Activated CD8-positive, alpha-beta T cell treated with anti-CD3 and anti-CD28 coated beads for 36 hours (primary cell): Measurements from ENCODE around the gene AOAH. TPM values are rescaled to one million over a fixed set of nuclear protein-coding genes. Genes with fewer than 3 reads are reported as not detected.

Source experiments
- ATAC-seq: fragments of 200-7000 bp; cut with Tn5 transposase; one replicate; pipeline ENCODE4 v1.10.0; 2021; ENCODE audit warnings: mild to moderate bottlenecking, moderate library complexity
- CTCF ChIA-PET: fragments of 350-600 bp; sonication (Branson Sonifier 250); formaldehyde crosslinking; loops from one replicate; lab custom pipeline; 2021; ENCODE audit warnings: antibody characterized with exemption; lab: Charles Lee
- POLR2A ChIA-PET: fragments of 350-600 bp; sonication (Branson Sonifier 250); formaldehyde crosslinking; loops from one replicate; lab custom pipeline; 2021; ENCODE audit warnings: antibody characterized with exemption; lab: Charles Lee
- DNase-seq: peaks from one replicate; pipeline ENCODE4 v3.0.0-alpha.2; 2020
- H3K27ac Mint-ChIP-seq: one replicate; pipeline ENCODE4 v1.8.0; 2021; ENCODE audit warnings: mild to moderate bottlenecking, mixed read lengths
- H3K27me3 Mint-ChIP-seq: one replicate; pipeline ENCODE4 v1.8.0; 2021; ENCODE audit warnings: mixed read lengths
- H3K36me3 Mint-ChIP-seq: one replicate; pipeline ENCODE4 v1.8.0; 2021; ENCODE audit warnings: low read depth, mixed read lengths
- H3K4me1 Mint-ChIP-seq: one replicate; pipeline ENCODE4 v1.8.0; 2021; ENCODE audit warnings: low read depth, mixed read lengths
- H3K4me3 Mint-ChIP-seq: one replicate; pipeline ENCODE4 v1.8.0; 2021; ENCODE audit warnings: mild to moderate bottlenecking, moderate library complexity, mixed read lengths
- H3K9me3 Mint-ChIP-seq: one replicate; pipeline ENCODE4 v1.8.0; 2021; ENCODE audit warnings: mixed read lengths
- intact Hi-C: fragments of 100-400 bp; cut with micrococcal nuclease; formaldehyde crosslinking; loops from one replicate; pipeline ENCODE4 v1.10.0; 2022
- total RNA-seq, 2 experiments: library from RNA; stranded (reverse); gene quantifications; one replicate each; pipeline ENCODE4 v1.2.3, GENCODE V29; 2021
- TF ChIP-seq, protein P1 (sequence below): fragments of 200-600 bp; IDR thresholded peaks from one replicate; pipeline ENCODE4 v1.8.0; 2022; ENCODE audit warnings: antibody characterized with exemption, mild to moderate bottlenecking

The AOAH gene
- total RNA-seq, 2 experiments from 2014 or later, result 10.4 to 17.1 TPM

- DNase-seq, result no peak
- CTCF ChIA-PET, result interaction anchor here (0.6 to 5.9 kb wide), 4 partner anchors 12 to 499 kb away, joined by 3 to 53 read pairs (median 19); partner anchors contain the start of gene AOAH
- no peak for ATAC-seq
- Mint-ChIP-seq H3K4me3 (no peak overlapping the region), H3K27ac (peak overlapping the region; percentile 90), H3K4me1 (peaks cover 83% of the 10 kb centered on the region), H3K36me3 (peaks cover 38% of the 10 kb centered on the region), H3K27me3 (no peaks in the 10 kb centered on the region), H3K9me3 (peaks cover 4% of the 10 kb centered on the region)
- TF ChIP-seq, protein P1, sequence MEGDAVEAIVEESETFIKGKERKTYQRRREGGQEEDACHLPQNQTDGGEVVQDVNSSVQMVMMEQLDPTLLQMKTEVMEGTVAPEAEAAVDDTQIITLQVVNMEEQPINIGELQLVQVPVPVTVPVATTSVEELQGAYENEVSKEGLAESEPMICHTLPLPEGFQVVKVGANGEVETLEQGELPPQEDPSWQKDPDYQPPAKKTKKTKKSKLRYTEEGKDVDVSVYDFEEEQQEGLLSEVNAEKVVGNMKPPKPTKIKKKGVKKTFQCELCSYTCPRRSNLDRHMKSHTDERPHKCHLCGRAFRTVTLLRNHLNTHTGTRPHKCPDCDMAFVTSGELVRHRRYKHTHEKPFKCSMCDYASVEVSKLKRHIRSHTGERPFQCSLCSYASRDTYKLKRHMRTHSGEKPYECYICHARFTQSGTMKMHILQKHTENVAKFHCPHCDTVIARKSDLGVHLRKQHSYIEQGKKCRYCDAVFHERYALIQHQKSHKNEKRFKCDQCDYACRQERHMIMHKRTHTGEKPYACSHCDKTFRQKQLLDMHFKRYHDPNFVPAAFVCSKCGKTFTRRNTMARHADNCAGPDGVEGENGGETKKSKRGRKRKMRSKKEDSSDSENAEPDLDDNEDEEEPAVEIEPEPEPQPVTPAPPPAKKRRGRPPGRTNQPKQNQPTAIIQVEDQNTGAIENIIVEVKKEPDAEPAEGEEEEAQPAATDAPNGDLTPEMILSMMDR, result no peak
- POLR2A ChIA-PET, result interaction anchor here (2.8 kb wide), 1 partner anchor 41 kb away, joined by 19 read pairs; the partner anchor contains the start of gene AOAH
- intact Hi-C loops, result loop anchor here (5.0 kb wide), 1 partner anchor 94 kb away; no protein-coding TSS in a partner anchor
Observed at GRCh38 chr7:36683111-36683510, 41.2 kb downstream of the AOAH start.

DNA sequence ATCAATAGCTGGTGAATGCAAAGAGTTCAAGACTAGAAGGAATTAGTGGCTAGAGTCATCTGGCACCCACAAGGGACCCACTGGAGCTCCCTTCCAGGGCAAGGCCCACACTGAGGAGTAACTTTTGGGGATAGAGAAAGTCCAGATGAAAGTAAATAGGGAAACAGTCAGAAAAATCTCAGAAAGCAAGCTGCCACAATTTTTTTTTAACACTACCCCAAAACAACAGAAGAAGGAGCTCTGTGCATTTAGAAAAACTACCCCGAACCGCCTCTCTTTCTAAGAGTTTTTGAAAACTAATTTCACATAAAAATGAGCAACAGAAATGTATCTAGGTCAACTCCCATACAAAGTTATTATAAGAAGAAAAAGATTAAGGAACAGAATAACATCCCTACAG is 42.2 kb downstream of the AOAH start:
- ChIA-PET POLR2A (interaction anchor here (0.8 to 1.7 kb wide), 3 partner anchors 8 to 43 kb away, joined by 3 to 5 read pairs (median 4); no protein-coding TSS in a partner anchor), CTCF (interaction anchor here (0.7 to 5.9 kb wide), 10 partner anchors 9 to 500 kb away, joined by 3 to 53 read pairs (median 3); partner anchors contain the start of gene AOAH)
- Mint-ChIP-seq H3K27me3 (no peaks in the 10 kb centered on the region), H3K4me3 (no peak overlapping the region), H3K4me1 (peaks cover 83% of the 10 kb centered on the region), H3K36me3 (peaks cover 39% of the 10 kb centered on the region), H3K27ac (peak overlapping the region; percentile 50), H3K9me3 (peaks cover 4% of the 10 kb centered on the region)
- no peak for DNase-seq
- TF ChIP-seq, protein P1, result no peak
- intact Hi-C loops, result loop anchor here (5.0 kb wide), 1 partner anchor 95 kb away; no protein-coding TSS in a partner anchor
- no peak for ATAC-seq

DNA sequence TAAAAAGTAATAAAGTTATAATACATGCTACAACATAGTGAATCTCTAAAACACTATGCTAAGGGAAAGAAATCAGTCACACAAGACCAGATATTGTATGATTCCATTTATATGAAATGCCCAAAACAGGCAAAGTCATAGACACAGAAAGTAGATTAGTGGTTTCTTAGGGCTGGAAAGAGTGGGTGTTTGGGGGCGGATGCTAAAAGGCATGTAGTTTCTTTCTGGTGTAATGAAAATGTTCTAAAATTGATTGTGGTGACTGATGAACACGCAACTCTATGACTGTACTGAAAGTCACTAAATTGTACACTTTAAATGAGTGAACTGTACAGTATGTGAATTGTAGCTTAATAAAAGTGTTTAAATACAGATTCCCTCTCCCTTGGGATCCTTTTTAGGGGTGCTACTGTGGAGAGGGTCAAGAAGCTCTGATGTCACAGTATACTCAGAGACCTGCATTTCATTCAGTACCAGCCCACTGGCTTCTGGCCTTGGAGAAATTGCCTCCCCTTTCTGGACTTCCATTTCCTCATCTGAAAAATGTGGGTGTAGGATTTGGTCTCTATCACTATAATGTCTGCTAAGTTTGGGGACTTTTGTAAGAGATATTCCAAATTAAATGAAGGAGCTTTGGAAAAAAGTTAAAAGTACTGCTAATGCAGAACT is 46.4 kb downstream of the AOAH start:
- intact Hi-C loops, result loop anchor here (5.0 kb wide), 2 partner anchors 44 to 109 kb away; partner anchors contain the start of gene AOAH
- POLR2A ChIA-PET, result interaction anchor here (0.6 to 2.2 kb wide), 12 partner anchors 8 to 287 kb away, joined by 3 to 13 read pairs (median 3); partner anchors contain the start of gene AOAH
- peaks cover 5% of the 10 kb centered on the region for H3K9me3 Mint-ChIP-seq

DNA sequence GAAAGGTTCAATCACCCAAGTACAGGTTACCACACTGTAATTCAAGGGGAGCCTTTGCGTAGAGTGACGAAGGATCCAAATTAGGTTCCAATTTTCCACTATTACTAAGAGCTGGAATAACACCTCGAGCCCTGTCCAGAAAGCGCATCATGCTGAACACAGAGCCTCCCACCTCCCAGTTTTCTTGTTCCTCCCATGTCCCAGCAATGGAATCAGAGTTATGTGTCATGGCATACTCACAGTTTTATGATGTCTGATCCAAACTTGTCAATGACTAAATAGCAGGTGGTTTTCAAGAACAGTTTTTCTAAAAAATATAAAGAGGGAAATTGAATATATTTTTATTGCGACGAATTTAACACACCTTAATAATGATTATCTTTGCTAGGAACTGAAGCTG is 50.6 kb downstream of the AOAH start:
- H3K4me1 Mint-ChIP-seq, result peaks cover 73% of the 10 kb centered on the region
- intact Hi-C loops, result loop anchor here (5.0 kb wide), 1 partner anchor 186 kb away; no protein-coding TSS in a partner anchor
- H3K36me3 Mint-ChIP-seq, result peaks cover 40% of the 10 kb centered on the region
- H3K27ac Mint-ChIP-seq, result peak overlapping the region; percentile 10
- ChIA-PET CTCF (interaction anchor here (0.7 to 2.6 kb wide), 7 partner anchors 8 to 234 kb away, joined by 3 to 10 read pairs (median 3); no protein-coding TSS in a partner anchor), POLR2A (interaction anchor here (1.3 kb wide), 1 partner anchor 47 kb away, joined by 3 read pairs; no protein-coding TSS in a partner anchor)
- no peak for DNase-seq
- TF ChIP-seq, protein P1, result no peak
- no peak overlapping the region for H3K4me3 Mint-ChIP-seq
- H3K27me3 Mint-ChIP-seq, result no peaks in the 10 kb centered on the region
- ATAC-seq, result no peak
- H3K9me3 Mint-ChIP-seq, result peaks cover 6% of the 10 kb centered on the region

More for the DNA sequence above, 46.4 kb downstream of the AOAH start:
- CTCF ChIA-PET, result interaction anchor here (0.8 to 3.8 kb wide), 14 partner anchors 8 to 521 kb away, joined by 3 to 16 read pairs (median 4); no protein-coding TSS in a partner anchor
- ATAC-seq (peak; percentile 88), DNase-seq (peak; percentile 91)
- Mint-ChIP-seq H3K4me1 (peaks cover 76% of the 10 kb centered on the region), H3K27ac (peak overlapping the region; percentile 94), H3K4me3 (peak overlapping the region; percentile 56), H3K36me3 (peaks cover 39% of the 10 kb centered on the region), H3K27me3 (no peaks in the 10 kb centered on the region)
- TF ChIP-seq, protein P1, result no peak
